ENCODE data around the gene JMJD8.

GRCh38 chr16:679814-680624, 4.1 kb downstream of the JMJD8 start, which contains the start of gene STUB1:
- TF ChIP-seq CTCF (IDR thresholded peaks at IDR 0.05): no peak
- TF ChIP-seq POLR2A (IDR thresholded peaks at IDR 0.05): peak in 1 of 2 donors; percentile 5

All from lower leg skin (tissue), 3 donors.